Caki2 (cell line): ENCODE data around the gene COPZ1. TPM values are rescaled to one million over a fixed set of nuclear protein-coding genes. Genes with fewer than 3 reads are reported as not detected.
"Not testable (repeated sequence)": the region's sequence is repeated elsewhere in the genome, so short reads cannot be mapped to it uniquely, and the experiment has no call there.

ENCODE experiments used
- DNase-seq: peaks from one replicate; pipeline ENCODE4 v3.0.0-alpha.2; 2015; ENCODE audit warnings: low read depth
- in situ Hi-C: cut with HindIII; loops from 2 replicates; pipeline ENCODE4 v1.10.0; 2016; ENCODE audit warnings: low sequenced_read_pairs, low pct_unique_long_range_greater_than_20kb, mixed read lengths
- total RNA-seq: library from RNA; depleted of rRNA; stranded (reverse); fragments of >200 nt; shearing (Covaris generic); gene quantifications from 2 replicates; pipeline ENCODE4 v1.2.3, GENCODE V29; 2014; ENCODE audit warnings: low replicate concordance; rRNA removed

Gene COPZ1, protein sequence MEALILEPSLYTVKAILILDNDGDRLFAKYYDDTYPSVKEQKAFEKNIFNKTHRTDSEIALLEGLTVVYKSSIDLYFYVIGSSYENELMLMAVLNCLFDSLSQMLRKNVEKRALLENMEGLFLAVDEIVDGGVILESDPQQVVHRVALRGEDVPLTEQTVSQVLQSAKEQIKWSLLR
- 366 and 493 TPM in 2 replicates for total RNA-seq

- in situ Hi-C loops, result no loop called here
- peak; percentile 100 for DNase-seq
Observed at GRCh38 chr12:54324617-54325441, at the start of gene COPZ1. Gene COPZ1, plus strand, starts transcription at chr12:54325131. Its CDS starts 33 bp downstream, at chr12:54325164.

DNA sequence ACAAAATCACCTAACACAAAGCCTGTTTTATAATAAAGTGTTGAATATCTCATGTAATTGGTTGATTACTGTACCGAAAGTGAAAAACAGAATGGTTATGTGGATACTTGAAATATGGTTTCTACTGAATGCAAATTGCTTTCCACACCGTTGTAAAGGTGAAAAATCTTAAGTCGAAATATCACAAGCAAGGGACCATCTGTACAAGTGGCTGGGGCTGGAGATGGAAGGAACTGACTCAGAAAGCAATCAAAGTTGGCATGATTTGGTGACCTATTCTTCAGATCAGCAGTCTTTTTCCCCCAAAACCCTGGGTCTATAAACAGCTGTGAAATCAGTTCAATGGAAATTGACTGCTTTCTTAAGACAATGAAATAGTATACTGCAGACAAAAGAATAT, 48.6 kb upstream of the COPZ1 start:
- in situ Hi-C loops, result no loop called here
- DNase-seq, result no peak

DNA sequence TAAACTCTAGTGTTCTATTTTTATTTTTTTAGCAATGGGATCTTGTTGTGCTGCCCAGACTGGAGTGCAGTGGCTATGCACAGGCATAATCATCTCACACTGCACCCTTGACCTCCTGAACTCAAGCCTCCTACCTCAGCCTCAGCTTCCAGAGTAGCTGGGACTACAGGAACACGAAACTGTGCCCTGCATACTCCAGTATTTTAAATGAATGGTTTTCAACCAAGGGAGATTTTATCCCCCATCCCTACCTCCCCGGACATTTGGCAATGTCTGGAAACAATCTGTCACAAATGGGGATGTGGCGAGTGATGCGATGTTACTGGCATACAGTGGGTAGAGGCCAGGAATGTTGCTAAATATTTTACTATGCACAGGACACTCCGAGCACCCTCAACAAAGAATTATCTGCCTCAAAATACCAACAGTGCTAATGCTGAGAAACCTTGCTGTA, 47.1 kb upstream of the COPZ1 start:
- DNase-seq, result no peak
- in situ Hi-C loops, result no loop called here

DNA sequence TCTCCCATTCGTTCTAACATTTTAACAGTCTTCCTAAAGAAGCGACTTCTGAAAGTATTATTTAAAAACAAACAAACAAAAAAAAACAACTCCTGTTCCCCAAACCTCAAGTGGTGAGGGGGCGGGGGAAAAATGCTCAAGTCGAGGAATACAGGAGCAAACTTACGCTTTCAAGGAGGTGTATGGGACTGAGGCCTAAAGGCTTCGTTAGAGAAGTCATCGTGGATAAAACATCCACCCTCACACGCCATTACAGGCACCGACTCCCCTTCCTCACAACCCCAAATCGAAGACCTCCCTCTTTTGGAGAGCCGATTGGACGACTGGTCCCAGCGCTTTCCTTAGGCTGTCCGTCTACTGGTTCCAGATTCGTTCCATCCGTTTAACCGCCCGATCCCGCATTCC, 45.7 kb upstream of the COPZ1 start:
- in situ Hi-C loops, result no loop called here
- DNase-seq, result no peak

GRCh38 chr12:54279632-54280467, 45.1 kb upstream of the COPZ1 start, which contains the start of gene CBX5:
Gene CBX5, minus strand, starts transcription at chr12:54280122. Its CDS starts 22,472 bp downstream, at chr12:54257650.
- in situ Hi-C loops, result no loop called here
- peak; percentile 99 for DNase-seq

DNA sequence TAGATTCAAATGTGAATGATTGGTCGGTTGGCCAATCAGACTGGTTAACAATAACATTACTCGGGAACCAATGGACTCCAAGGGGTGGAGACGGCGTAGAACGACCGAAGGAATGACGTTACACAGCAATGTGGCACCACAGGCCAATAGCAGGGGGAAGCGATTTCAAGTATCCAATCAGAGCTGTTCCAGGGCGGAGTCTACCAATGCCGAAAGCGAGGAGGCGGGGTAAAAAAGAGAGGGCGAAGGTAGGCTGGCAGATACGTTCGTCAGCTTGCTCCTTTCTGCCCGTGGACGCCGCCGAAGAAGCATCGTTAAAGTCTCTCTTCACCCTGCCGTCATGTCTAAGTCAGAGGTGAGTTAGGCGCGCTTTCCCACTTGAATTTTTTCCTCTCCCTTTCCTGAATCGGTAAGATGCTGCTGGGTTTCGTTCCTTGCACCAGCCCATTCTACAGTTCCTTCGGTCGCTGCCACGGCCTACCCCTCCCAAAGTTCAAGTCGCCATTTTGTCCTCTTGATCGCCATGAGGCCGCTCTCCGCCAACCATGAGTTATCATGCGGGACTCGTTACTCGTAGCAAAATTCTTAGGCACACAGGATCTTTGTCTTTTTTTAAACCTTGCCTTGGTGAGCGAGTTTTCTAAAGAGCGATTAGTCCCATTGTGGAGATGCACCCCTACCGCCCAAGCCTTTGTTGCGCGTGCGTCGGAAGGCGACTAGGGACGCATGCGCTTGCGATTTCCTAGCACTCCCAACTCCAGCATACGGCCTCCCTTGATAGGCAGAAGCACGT, 44.3 kb upstream of the COPZ1 start, which contains the start of gene HNRNPA1:
TSS of gene HNRNPA1 (plus strand) at position 259 of the 793 bp plus-strand sequence. CDS start at position 341, 82 bp downstream.
- in situ Hi-C loops, result no loop called here
- DNase-seq, result peak; percentile 100

DNA sequence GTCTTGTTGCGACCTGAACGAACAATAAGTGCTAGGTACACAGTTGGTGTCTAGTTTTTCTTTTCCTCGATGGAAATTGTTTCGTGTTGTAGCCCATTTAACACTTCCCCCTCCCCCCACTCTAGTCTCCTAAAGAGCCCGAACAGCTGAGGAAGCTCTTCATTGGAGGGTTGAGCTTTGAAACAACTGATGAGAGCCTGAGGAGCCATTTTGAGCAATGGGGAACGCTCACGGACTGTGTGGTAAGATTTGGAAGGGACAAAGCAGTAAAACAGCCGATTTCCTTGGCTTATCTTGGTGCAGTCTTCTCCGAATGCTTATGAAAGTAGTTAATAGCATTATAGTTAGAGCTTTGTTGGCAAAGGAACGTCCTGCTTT, 43.7 kb upstream of the COPZ1 start:
- in situ Hi-C loops, DNase-seq: not testable (repeated sequence)

GRCh38 chr12:54281694-54282093, 43.2 kb upstream of the COPZ1 start:
- in situ Hi-C loops, DNase-seq: not testable (repeated sequence)

GRCh38 chr12:54282949-54283593, 41.9 kb upstream of the COPZ1 start:
- DNase-seq, result no peak
- in situ Hi-C loops, result no loop called here

DNA sequence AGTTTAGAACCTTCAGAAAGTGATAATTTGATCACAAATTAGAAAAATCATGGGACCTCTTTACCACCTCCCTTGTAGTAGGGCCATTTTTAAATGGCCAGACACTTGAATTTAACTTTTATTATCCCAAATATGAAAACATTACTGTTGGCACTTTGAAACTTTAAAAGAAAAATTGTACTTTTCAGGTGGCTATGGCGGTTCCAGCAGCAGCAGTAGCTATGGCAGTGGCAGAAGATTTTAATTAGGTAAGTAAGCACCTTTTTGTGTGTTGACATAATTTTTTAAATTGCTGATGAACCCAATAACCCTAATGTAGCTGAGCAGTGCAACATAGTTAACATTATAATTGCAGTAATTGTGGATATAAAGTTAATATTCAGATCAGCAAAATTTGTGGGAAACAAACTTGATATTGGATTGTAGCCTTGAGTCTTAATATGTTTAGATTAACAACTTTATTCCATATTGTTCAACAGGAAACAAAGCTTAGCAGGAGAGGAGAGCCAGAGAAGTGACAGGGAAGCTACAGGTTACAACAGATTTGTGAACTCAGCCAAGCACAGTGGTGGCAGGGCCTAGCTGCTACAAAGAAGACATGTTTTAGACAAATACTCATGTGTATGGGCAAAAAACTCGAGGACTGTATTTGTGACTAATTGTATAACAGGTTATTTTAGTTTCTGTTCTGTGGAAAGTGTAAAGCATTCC, 40.7 kb upstream of the COPZ1 start:
- in situ Hi-C loops, result not testable (repeated sequence)

GRCh38 chr12:54285150-54286041, 39.5 kb upstream of the COPZ1 start:
- no peak for DNase-seq
- in situ Hi-C loops, result no loop called here

More for the DNA sequence above, 40.7 kb upstream of the COPZ1 start:
- not testable (repeated sequence) for DNase-seq

DNA sequence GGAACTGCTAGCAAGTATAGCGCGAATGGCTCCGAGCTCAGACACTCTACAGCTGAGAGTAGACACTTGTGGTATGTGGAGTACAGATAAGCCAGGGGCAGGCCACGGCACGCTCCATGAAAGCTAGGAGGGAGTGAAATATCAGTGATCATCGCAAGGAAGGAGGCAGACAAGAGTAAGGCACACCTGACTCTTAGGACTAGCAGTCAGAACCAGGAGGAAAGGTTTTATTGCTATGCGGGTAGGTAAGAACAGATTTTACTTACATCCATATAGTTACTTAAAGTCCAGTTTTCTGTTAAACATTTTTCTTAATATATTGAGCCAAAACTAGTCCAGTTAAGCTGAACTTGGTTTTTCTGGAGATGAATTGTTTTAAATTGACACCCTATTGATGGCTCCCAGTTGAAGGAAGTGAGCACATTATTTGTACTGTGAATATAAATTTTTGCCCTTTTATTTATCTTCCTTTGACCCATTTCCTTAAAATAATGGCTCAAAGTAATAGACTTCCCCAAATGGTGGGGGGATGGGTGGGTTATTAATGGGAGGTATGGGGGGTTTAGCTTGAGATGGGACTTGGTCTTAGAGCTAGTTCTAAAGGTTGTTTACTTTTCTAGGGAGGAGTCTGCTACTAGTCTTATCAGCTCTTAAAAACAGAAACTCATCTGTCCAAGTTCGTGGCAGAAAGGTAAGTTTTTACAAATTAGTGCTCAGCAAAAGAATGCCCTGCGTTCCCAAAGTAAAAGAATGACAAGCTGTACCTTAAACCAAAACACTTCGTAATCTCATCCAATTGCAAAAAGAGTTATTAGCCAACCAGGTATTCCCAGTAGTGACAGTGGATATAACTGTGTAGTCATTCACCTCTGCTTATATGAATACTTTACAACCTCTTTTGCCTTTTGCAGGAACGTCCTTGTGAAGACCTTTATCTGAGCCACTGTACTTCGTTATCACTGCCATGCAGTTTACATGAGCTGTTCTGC, 38.6 kb upstream of the COPZ1 start:
- no peak for DNase-seq
- in situ Hi-C loops, result no loop called here

DNA sequence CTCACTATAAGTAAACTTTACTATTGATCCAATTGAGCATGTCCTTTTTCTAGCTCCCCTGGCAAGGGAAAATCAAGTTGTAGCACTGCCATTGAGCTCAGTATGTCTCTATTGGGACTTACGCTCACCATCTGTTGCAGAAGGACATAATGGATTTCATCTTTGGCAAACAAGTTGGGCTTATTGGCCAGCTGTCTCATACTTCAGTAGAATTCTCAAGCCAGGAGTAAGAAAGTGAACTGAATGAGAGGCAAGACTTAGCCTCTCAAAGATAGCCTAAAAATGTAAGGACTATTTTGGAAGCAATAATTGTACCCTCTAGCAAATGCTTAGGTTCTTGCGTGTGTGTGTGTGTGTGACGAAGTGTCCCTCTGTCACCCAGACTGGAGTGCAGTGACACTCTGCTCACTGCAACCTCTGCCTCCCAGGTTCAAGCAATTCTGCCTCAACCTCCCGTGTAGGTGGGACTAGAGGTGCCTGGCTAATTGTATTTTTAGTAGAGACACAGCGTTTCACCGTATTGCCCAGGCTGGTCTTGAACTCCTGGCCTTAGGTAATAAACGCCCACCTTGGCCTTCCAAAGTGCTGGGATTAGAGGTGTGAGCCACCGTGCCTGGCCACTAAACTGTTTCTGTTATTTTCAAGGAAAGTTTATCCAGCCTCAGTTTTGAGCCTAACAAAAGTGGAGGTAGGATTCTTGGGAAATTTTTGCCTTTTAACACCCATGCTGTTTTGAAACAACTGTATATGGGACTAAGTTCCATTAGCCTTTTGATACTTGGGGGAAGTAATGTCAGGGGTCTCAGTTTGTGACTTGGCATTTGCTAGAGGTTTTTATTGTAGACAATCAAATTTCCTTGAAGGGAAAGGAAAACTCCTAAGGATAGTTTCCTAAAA, 37.4 kb upstream of the COPZ1 start:
- DNase-seq, result no peak
- in situ Hi-C loops, result no loop called here
